Loucy (cell line): ENCODE measurements around the gene IL1R1.

Source experiments
- H2AFZ ChIP-seq: fragments of 200-600 bp; sonication (generic); 2 replicates; pipeline ENCODE4 v1.6.0; 2016; ENCODE audit warnings: antibody characterized with exemption, mild to moderate bottlenecking, low read length, moderate library complexity
- H3F3A ChIP-seq: fragments of 200-600 bp; 2 replicates; pipeline ENCODE4 v1.6.0; 2016; ENCODE audit warnings: antibody characterized with exemption, low read depth, mild to moderate bottlenecking
- H3K27me3 ChIP-seq: fragments of 200-600 bp; sonication (generic); 2 replicates; pipeline ENCODE4 v1.6.1; 2014; ENCODE audit warnings: low read length, mild to moderate bottlenecking; ENCODE audit not compliant: insufficient read depth, poor library complexity, severe bottlenecking
- H3K36me3 ChIP-seq: fragments of 200-600 bp; sonication (generic); 2 replicates; pipeline ENCODE4 v1.6.1; 2016; ENCODE audit warnings: low read length; ENCODE audit not compliant: insufficient read depth
- H3K4me1 ChIP-seq: fragments of 200-600 bp; sonication (generic); 2 replicates; pipeline ENCODE4 v1.5.1; 2014; ENCODE audit warnings: low read length, mild to moderate bottlenecking; ENCODE audit not compliant: insufficient read depth, poor library complexity, severe bottlenecking
- H3K4me2 ChIP-seq: fragments of 200-600 bp; sonication (generic); 2 replicates; pipeline ENCODE4 v1.6.0; 2014; ENCODE audit warnings: antibody characterized with exemption, low read length, low read depth, mild to moderate bottlenecking; ENCODE audit not compliant: poor library complexity, severe bottlenecking
- H3K4me3 ChIP-seq: fragments of 200-600 bp; sonication (generic); 2 replicates; pipeline ENCODE4 v1.5.1; 2014; ENCODE audit warnings: low read length, mild to moderate bottlenecking, mixed read lengths; ENCODE audit not compliant: poor library complexity, severe bottlenecking
- H3K79me2 ChIP-seq: fragments of 200-600 bp; sonication (generic); 2 replicates; pipeline ENCODE4 v1.6.1; 2014; ENCODE audit warnings: low read length; ENCODE audit not compliant: insufficient read depth
- H3K9ac ChIP-seq: fragments of 200-600 bp; sonication (generic); 2 replicates; pipeline ENCODE4 v1.6.0; 2014; ENCODE audit warnings: mild to moderate bottlenecking, low read depth, low read length, moderate library complexity; ENCODE audit not compliant: poor library complexity, severe bottlenecking
- H3K9me2 ChIP-seq: fragments of 200-600 bp; sonication (generic); replicated peaks from 2 replicates; pipeline ENCODE4 v1.6.1; 2016; ENCODE audit warnings: low read depth, low read length, mixed read lengths
- H3K9me3 ChIP-seq: fragments of 200-600 bp; sonication (generic); 2 replicates; pipeline ENCODE4 v1.6.1; 2014; ENCODE audit warnings: mild to moderate bottlenecking, antibody characterized with exemption, low read length, low read depth; ENCODE audit not compliant: insufficient read depth
- H4K20me1 ChIP-seq: fragments of 200-600 bp; sonication (generic); 2 replicates; pipeline ENCODE4 v1.6.0; 2014; ENCODE audit warnings: antibody characterized with exemption, low read length, mild to moderate bottlenecking; ENCODE audit not compliant: insufficient read depth, poor library complexity, severe bottlenecking
- EZH2phosphoT487 ChIP-seq: fragments of 200-600 bp; IDR thresholded peaks from 2 replicates; pipeline ENCODE4 v1.6.1; 2018; ENCODE audit warnings: antibody characterized with exemption, mild to moderate bottlenecking, moderate library complexity, borderline replicate concordance
- TF ChIP-seq, protein P1 (sequence below): fragments of 200-600 bp; sonication (generic); conservative IDR thresholded peaks from 2 replicates; pipeline ENCODE4 v1.5.1; 2014; ENCODE audit warnings: mild to moderate bottlenecking, antibody characterized with exemption, low read length

Gene IL1R1

DNA sequence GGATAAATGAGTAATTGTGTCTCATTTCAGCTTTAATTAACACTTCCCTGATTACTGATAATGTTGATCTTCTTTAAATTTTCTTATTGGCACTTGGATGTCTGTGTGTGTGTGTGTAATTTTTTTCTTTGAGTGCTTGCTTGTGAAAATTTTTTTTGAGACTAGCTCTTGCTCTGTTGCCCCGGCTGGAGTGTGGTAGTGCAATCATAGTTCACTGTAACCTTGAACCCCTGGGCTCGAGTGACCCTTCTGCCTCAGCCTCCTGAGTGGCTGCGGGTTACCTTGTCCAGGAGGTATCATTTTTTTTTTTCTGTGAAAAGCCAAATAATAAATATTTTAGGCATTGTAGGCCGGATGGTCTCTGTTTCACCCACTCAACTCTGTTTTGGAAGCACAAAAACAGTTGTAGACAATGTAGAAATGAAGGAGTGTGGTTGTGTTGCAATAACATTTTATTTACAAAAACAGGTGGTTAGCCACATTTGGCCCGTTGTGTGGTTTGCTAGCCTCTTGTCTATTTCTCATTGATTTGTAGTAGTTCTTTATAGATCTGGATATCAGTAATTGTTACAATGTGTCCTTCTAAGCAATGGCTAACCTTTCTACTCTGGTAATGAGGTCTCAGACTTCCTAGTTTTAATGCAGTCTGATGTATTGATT, 52.2 kb downstream of the IL1R1 start:
- Histone ChIP-seq H3K9ac (no peak overlapping the region), H3K4me3 (no peak overlapping the region), H3K79me2 (no peaks in the 10 kb centered on the region), H3K36me3 (no peaks in the 10 kb centered on the region), H3K9me2 (no peaks in the 10 kb centered on the region), H2AFZ (no peak overlapping the region), H3K4me2 (no peak overlapping the region), H3K4me1 (no peaks in the 10 kb centered on the region), H3K27me3 (no peaks in the 10 kb centered on the region), H3F3A (no peaks in the 10 kb centered on the region), H4K20me1 (no peaks in the 10 kb centered on the region), H3K9me3 (no peaks in the 10 kb centered on the region)
- TF ChIP-seq, protein P1, sequence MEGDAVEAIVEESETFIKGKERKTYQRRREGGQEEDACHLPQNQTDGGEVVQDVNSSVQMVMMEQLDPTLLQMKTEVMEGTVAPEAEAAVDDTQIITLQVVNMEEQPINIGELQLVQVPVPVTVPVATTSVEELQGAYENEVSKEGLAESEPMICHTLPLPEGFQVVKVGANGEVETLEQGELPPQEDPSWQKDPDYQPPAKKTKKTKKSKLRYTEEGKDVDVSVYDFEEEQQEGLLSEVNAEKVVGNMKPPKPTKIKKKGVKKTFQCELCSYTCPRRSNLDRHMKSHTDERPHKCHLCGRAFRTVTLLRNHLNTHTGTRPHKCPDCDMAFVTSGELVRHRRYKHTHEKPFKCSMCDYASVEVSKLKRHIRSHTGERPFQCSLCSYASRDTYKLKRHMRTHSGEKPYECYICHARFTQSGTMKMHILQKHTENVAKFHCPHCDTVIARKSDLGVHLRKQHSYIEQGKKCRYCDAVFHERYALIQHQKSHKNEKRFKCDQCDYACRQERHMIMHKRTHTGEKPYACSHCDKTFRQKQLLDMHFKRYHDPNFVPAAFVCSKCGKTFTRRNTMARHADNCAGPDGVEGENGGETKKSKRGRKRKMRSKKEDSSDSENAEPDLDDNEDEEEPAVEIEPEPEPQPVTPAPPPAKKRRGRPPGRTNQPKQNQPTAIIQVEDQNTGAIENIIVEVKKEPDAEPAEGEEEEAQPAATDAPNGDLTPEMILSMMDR = no peak

DNA sequence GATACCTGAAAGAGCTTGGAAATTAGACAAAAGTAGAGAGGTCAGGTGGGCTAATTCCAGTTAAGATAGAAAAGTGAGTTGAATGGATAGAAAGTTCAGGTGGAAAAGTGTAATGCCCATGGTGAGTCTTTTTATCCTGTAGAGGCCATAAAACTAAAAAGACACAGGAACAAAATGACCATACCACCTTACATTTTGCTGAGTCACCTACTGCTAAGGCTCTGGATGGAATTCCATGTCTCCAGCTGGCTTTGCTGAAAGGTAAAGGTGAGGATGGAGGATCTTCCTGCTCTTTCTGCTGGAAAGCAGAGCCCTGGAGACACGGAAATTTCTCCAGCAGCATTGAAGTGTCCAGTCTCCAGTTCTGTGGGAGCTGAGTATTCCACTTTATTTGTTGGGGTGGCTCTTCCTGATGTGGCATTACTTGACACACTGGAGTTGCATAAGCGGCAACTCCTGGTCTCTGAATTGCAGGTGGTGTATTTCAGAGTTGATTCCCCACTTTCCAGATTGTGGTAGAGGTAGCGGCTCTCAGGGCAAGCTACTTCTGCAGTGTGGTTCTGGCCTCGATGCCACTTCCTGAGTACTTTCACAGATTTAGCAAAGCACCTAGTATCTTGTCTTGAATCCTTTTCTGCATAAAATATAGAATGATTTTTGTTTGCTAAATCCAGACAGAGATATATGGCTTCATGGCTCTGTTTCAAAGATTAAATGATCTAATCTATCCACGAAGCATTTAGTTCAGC, 55.0 kb downstream of the IL1R1 start:
- TF ChIP-seq, protein P1 = no peak
- no peak for TF ChIP-seq EZH2phosphoT487
- Histone ChIP-seq H3K4me3 (no peak overlapping the region), H2AFZ (no peak overlapping the region), H3F3A (no peaks in the 10 kb centered on the region; the same call in 1 of the 2 replicates), H3K9me3 (no peaks in the 10 kb centered on the region), H4K20me1 (no peaks in the 10 kb centered on the region), H3K9me2 (no peaks in the 10 kb centered on the region), H3K79me2 (no peaks in the 10 kb centered on the region), H3K4me2 (no peak overlapping the region), H3K4me1 (no peaks in the 10 kb centered on the region), H3K9ac (no peak overlapping the region), H3K27me3 (no peaks in the 10 kb centered on the region), H3K36me3 (no peaks in the 10 kb centered on the region)

DNA sequence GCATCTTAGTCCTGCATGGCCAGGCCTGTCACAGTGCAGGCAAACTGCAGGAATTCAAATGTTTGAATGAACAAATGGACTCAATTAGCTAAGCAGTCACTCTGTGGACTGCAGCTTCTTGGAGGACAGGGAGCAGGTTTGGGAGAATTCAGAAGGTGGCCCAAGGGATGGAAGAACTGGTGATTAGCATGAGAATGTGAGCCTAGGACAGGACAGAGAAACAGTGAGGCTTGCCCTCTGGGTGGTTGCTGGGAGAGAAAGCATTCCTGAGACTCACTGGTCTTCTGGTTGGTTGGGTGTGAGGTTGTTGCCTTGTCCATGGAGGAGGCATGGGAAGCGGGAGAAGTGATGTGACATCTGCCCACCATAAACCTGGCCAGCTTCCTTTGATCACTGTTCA, 58.0 kb downstream of the IL1R1 start:
- Histone ChIP-seq H3K4me3 (no peak overlapping the region), H4K20me1 (no peaks in the 10 kb centered on the region), H3K27me3 (no peaks in the 10 kb centered on the region), H3K9ac (no peak overlapping the region), H3K9me3 (no peaks in the 10 kb centered on the region), H3K4me1 (no peaks in the 10 kb centered on the region), H3K79me2 (no peaks in the 10 kb centered on the region), H2AFZ (no peak overlapping the region), H3K4me2 (no peak overlapping the region), H3K36me3 (no peaks in the 10 kb centered on the region), H3F3A (no peaks in the 10 kb centered on the region; the same call in 1 of the 2 replicates), H3K9me2 (no peaks in the 10 kb centered on the region)
- TF ChIP-seq, protein P1 = no peak
- no peak for TF ChIP-seq EZH2phosphoT487
